ENCODE results near the gene PPP2R3B. TPM values are rescaled to one million over a fixed set of nuclear protein-coding genes. Genes with fewer than 3 reads are reported as not detected.

Gene PPP2R3B
- total RNA-seq, 1 donor from 2014 or later: 30.3 TPM

DNA sequence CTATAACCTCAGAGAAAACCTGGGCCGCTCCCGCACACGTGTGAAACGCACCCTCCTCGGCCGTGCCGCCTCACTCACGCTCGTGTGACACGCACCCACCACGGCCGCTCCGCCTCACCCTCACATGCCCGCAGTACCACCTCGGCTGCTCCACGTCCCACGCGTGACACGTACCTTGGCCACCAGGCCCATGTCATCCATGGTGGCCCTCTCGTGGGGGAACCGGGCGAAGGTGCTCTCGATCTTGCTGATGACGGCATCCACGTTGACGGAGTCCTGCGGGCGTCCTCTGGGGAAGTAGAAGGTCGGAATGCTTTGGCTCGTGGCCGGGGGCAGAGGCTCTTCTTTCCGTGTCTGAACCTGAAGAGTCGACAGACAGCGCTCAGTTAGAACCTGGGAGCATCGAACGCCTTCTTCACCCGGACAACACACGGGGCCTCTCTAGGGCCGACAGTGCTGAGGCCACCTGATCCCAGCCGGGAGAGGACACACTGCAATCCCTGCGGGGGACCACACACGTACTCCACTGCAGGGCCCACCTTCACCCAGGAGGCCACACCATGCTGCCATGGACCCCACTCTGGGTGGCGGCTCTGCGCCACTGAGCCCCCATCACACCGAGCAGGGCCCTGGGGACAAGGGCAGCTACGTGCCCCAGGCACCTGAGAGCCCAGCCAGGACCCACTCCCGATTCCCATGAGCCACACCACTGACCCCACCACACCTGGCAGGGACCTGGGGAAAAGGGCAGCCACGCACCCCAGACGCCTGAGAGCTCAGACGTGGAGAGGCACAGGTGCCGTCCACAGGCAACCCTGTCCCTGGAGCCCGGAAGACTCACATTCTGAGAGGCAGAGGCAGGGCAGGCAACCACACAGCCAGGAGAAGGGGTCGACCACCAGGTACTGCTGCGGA, 25.2 kb downstream of the PPP2R3B start:
- no peak overlapping the region for H3K9ac ChIP-seq
- Mint-ChIP-seq H3K36me3 (peaks cover 55% of the 10 kb centered on the region), H3K4me1 (peaks cover under 1% of the 10 kb centered on the region)

DNA sequence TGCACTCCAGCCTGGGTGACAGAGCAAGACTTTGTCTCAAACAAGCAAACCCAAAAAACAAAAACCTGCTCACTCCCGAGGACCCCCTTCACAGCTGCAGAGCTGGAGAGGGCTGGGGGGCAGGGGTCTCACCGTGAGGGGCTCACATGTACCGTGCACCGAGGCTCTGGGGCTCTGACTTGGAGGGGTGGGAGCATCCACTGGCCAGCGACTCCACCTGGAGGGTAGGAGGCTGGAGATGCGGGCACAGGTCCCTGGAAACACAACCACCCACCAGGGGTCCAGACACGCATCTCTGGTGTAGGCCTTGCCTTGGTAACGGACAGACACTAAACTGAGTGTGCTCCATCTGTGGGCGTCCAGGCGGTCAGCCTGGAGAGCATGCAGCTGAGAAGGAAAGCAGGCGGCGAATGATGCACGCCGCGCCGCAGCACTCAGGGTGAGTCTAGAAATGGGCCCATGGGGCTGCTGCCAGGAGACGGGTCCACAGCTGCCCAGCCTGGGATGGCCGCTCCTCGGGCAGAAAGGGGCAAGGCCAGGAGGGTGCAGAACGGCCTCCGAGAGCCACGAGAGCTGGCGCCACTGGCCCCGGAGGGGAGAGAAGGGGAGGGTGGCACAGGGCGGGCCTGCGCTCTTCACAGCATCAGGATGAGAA, 26.1 kb downstream of the PPP2R3B start:
- Histone ChIP-seq H3K4me1 (no peaks in the 10 kb centered on the region), H3K27ac (no peak overlapping the region), H3K9ac (no peak overlapping the region), H3K79me2 (ENCODE audit: low read depth) (peaks cover 25% of the 10 kb centered on the region), H3K9me3 (ENCODE audit: low read depth) (no peaks in the 10 kb centered on the region), H3K27me3 (no peaks in the 10 kb centered on the region), H2AFZ (replicated peaks) (no peak overlapping the region), H3K4me3 (no peak overlapping the region), H3F3A (ENCODE audit: low read depth) (no peaks in the 10 kb centered on the region), H3K4me2 (no peak overlapping the region), H4K20me1 (ENCODE audit: low read depth) (peaks cover 3% of the 10 kb centered on the region), H3K36me3 (peaks cover 9% of the 10 kb centered on the region)
- peaks cover 60% of the 10 kb centered on the region for H3K36me3 Mint-ChIP-seq
- H3K4me3 Mint-ChIP-seq: no peak overlapping the region
- TF ChIP-seq CTCF (IDR thresholded peaks at IDR 0.05): no peak
- TF ChIP-seq EZH2phosphoT487 (IDR thresholded peaks at IDR 0.05): no peak
- no peak for TF ChIP-seq EZH2 (IDR thresholded peaks at IDR 0.05)
- peaks cover 19% of the 10 kb centered on the region for H3K27me3 Mint-ChIP-seq (ENCODE audit: insufficient read depth, low read depth)
- no peak for DNase-seq (ENCODE audit: low spot score)
- peaks cover 6% of the 10 kb centered on the region for H3K4me1 Mint-ChIP-seq
- H3K9me3 Mint-ChIP-seq: peaks cover 40% of the 10 kb centered on the region
- no peak overlapping the region for H3K27ac Mint-ChIP-seq

More for the DNA sequence above, 25.2 kb downstream of the PPP2R3B start:
- Histone ChIP-seq H4K20me1 (ENCODE audit: low read depth) (no peaks in the 10 kb centered on the region), H3K9me3 (ENCODE audit: low read depth) (no peaks in the 10 kb centered on the region), H2AFZ (replicated peaks) (no peak overlapping the region), H3K27me3 (no peaks in the 10 kb centered on the region), H3K79me2 (ENCODE audit: low read depth) (peaks cover 17% of the 10 kb centered on the region), H3K27ac (no peak overlapping the region), H3K4me1 (no peaks in the 10 kb centered on the region), H3K4me3 (no peak overlapping the region), H3F3A (ENCODE audit: low read depth) (no peaks in the 10 kb centered on the region), H3K36me3 (peaks cover 9% of the 10 kb centered on the region), H3K4me2 (no peak overlapping the region)
- no peak overlapping the region for H3K27ac Mint-ChIP-seq
- no peak for DNase-seq (ENCODE audit: low spot score)
- H3K27me3 Mint-ChIP-seq (ENCODE audit: insufficient read depth, low read depth): peaks cover 19% of the 10 kb centered on the region
- H3K9me3 Mint-ChIP-seq: peaks cover 40% of the 10 kb centered on the region
- H3K4me3 Mint-ChIP-seq: no peak overlapping the region
- TF ChIP-seq EZH2phosphoT487 (IDR thresholded peaks at IDR 0.05): no peak
- TF ChIP-seq EZH2 (IDR thresholded peaks at IDR 0.05): no peak
- TF ChIP-seq CTCF (IDR thresholded peaks at IDR 0.05): no peak

GRCh38 chrX:358651-359143, 28.0 kb downstream of the PPP2R3B start:
- no peak for DNase-seq (ENCODE audit: low spot score)
- H3K27me3 ChIP-seq: no peaks in the 10 kb centered on the region
- peaks cover 12% of the 10 kb centered on the region for H3K4me1 Mint-ChIP-seq
- H3K79me2 ChIP-seq (ENCODE audit: low read depth): peaks cover 37% of the 10 kb centered on the region
- H4K20me1 ChIP-seq (ENCODE audit: low read depth): peaks cover 10% of the 10 kb centered on the region
- H3K27ac Mint-ChIP-seq: no peak overlapping the region
- H3K27ac ChIP-seq: no peak overlapping the region
- peaks cover 9% of the 10 kb centered on the region for H3K36me3 ChIP-seq
- H3K27me3 Mint-ChIP-seq (ENCODE audit: insufficient read depth, low read depth): peaks cover 19% of the 10 kb centered on the region
- peaks cover 67% of the 10 kb centered on the region for H3K36me3 Mint-ChIP-seq
- no peak for TF ChIP-seq EZH2phosphoT487 (IDR thresholded peaks at IDR 0.05)
- no peak for TF ChIP-seq EZH2 (IDR thresholded peaks at IDR 0.05)
- no peak for TF ChIP-seq CTCF (IDR thresholded peaks at IDR 0.05)
- no peak overlapping the region for H3K4me3 Mint-ChIP-seq
- H3F3A ChIP-seq (ENCODE audit: low read depth): no peaks in the 10 kb centered on the region
- H3K4me1 ChIP-seq: no peaks in the 10 kb centered on the region
- no peak overlapping the region for H3K4me3 ChIP-seq
- H3K9ac ChIP-seq: no peak overlapping the region
- H3K4me2 ChIP-seq: no peak overlapping the region
- peaks cover 38% of the 10 kb centered on the region for H3K9me3 Mint-ChIP-seq
- H3K9me3 ChIP-seq (ENCODE audit: low read depth): no peaks in the 10 kb centered on the region
- H2AFZ ChIP-seq (replicated peaks): no peak overlapping the region
